WTC11 (cell line): ENCODE results near the gene NAPSA. TPM values are rescaled to one million over a fixed set of nuclear protein-coding genes. Genes with fewer than 3 reads are reported as not detected.

ENCODE experiments used
- ATAC-seq: fragments of 200-7000 bp; cut with Tn5 transposase; 2 replicates; pipeline ENCODE4 v1.10.0; 2021; ENCODE audit warnings: mild to moderate bottlenecking, moderate library complexity
- CTCF ChIA-PET: fragments of 300-600 bp; sonication (Branson Sonifier 250); formaldehyde crosslinking; loops from one replicate; lab custom pipeline; 2021; ENCODE audit warnings: antibody characterized with exemption; lab: Charles Lee
- POLR2A ChIA-PET: fragments of 350-600 bp; sonication (Branson Sonifier 250); formaldehyde crosslinking; loops from one replicate; lab custom pipeline; 2021; ENCODE audit warnings: antibody characterized with exemption; lab: Charles Lee
- DNase-seq: peaks from one replicate; pipeline ENCODE4 v3.0.0; 2021; ENCODE audit warnings: low spot score
- H3K27ac Mint-ChIP-seq: 2 replicates; pipeline ENCODE4 v1.8.0; 2021; ENCODE audit warnings: mixed read lengths
- H3K27me3 Mint-ChIP-seq: 2 replicates; pipeline ENCODE4 v1.8.0; 2021; ENCODE audit warnings: low read depth, mild to moderate bottlenecking, moderate library complexity, mixed read lengths
- H3K36me3 Mint-ChIP-seq: 2 replicates; pipeline ENCODE4 v1.8.0; 2021; ENCODE audit warnings: mixed read lengths
- H3K4me1 Mint-ChIP-seq: 2 replicates; pipeline ENCODE4 v1.8.0; 2022; ENCODE audit warnings: mixed read lengths
- H3K4me3 Mint-ChIP-seq: 2 replicates; pipeline ENCODE4 v1.8.0; 2021; ENCODE audit warnings: mild to moderate bottlenecking, moderate library complexity, mixed read lengths
- H3K9me3 Mint-ChIP-seq: 2 replicates; pipeline ENCODE4 v1.8.0; 2021; ENCODE audit warnings: mixed read lengths
- CREB1 ChIP-seq: sonication (generic); formaldehyde crosslinking; IDR thresholded peaks from 2 replicates; pipeline ENCODE4 v1.8.0; 2023; ENCODE audit warnings: mild to moderate bottlenecking, missing genetic modification reagents
- ETV6 ChIP-seq: sonication (generic); formaldehyde crosslinking; IDR thresholded peaks from 2 replicates; pipeline ENCODE4 v1.8.1; 2022; ENCODE audit warnings: mild to moderate bottlenecking, missing genetic modification reagents
- FOXK1 ChIP-seq: sonication (generic); formaldehyde crosslinking; IDR thresholded peaks from 2 replicates; pipeline ENCODE4 v1.8.0; 2022; ENCODE audit warnings: mild to moderate bottlenecking, moderate library complexity, missing genetic modification reagents
- FOXP1 ChIP-seq: sonication (generic); formaldehyde crosslinking; IDR thresholded peaks from 2 replicates; pipeline ENCODE4 v1.8.0; 2022; ENCODE audit warnings: missing genetic modification reagents, mild to moderate bottlenecking, moderate library complexity, borderline replicate concordance
- HMGA2 ChIP-seq: fragments of 250-450 bp; sonication (Bioruptor Pico); IDR thresholded peaks from 2 replicates; pipeline ENCODE4 v1.4.0; 2021; ENCODE audit warnings: mild to moderate bottlenecking, moderate library complexity
- JAZF1 ChIP-seq: fragments of 250-450 bp; sonication (Bioruptor Pico); IDR thresholded peaks from 2 replicates; pipeline ENCODE4 v1.9.0; 2021; ENCODE audit warnings: moderate library complexity, mild to moderate bottlenecking, inconsistent platforms
- NFATC4 ChIP-seq: fragments of 250-450 bp; sonication (Bioruptor Pico); IDR thresholded peaks from 2 replicates; pipeline ENCODE4 v1.9.0; 2021; ENCODE audit warnings: mild to moderate bottlenecking
- NFE2L1 ChIP-seq: sonication (generic); formaldehyde crosslinking; IDR thresholded peaks from 2 replicates; pipeline ENCODE4 v1.8.1; 2023; ENCODE audit warnings: missing genetic modification reagents
- NR2C2 ChIP-seq: sonication (generic); formaldehyde crosslinking; IDR thresholded peaks from 2 replicates; pipeline ENCODE4 v1.8.0; 2022; ENCODE audit warnings: mild to moderate bottlenecking, missing genetic modification reagents
- NR3C1 ChIP-seq: sonication (generic); formaldehyde crosslinking; conservative IDR thresholded peaks from 2 replicates; pipeline ENCODE4 v1.8.1; 2023; ENCODE audit warnings: low read depth, mild to moderate bottlenecking, missing genetic modification reagents
- PRRX2 ChIP-seq: fragments of 250-450 bp; sonication (Bioruptor Pico); IDR thresholded peaks from 2 replicates; pipeline ENCODE4 v1.8.0; 2021; ENCODE audit warnings: mild to moderate bottlenecking
- SMAD4 ChIP-seq: sonication (generic); formaldehyde crosslinking; IDR thresholded peaks from 2 replicates; pipeline ENCODE4 v1.8.0; 2022; ENCODE audit warnings: mild to moderate bottlenecking, missing genetic modification reagents
- SP1 ChIP-seq: sonication (generic); formaldehyde crosslinking; conservative IDR thresholded peaks from 2 replicates; pipeline ENCODE4 v1.8.1; 2022; ENCODE audit warnings: missing genetic modification reagents
- ZNF121 ChIP-seq: sonication (generic); formaldehyde crosslinking; IDR thresholded peaks from 2 replicates; pipeline ENCODE4 v1.8.0; 2023; ENCODE audit warnings: missing genetic modification reagents
- ZNF317 ChIP-seq: sonication (generic); formaldehyde crosslinking; IDR thresholded peaks from 2 replicates; pipeline ENCODE4 v1.8.1; 2023; ENCODE audit warnings: low read depth, mild to moderate bottlenecking, moderate library complexity, missing genetic modification reagents, borderline replicate concordance
- ZNF416 ChIP-seq: fragments of 250-450 bp; sonication (Bioruptor Pico); IDR thresholded peaks from 2 replicates; pipeline ENCODE4 v1.9.0; 2021; ENCODE audit warnings: mild to moderate bottlenecking, inconsistent platforms
- total RNA-seq: library from RNA; stranded (reverse); gene quantifications from 3 replicates; pipeline ENCODE4 v1.2.3, GENCODE V29; 2021
- TF ChIP-seq, protein P1 (sequence below): sonication (generic); formaldehyde crosslinking; IDR thresholded peaks from 2 replicates; pipeline ENCODE4 v1.8.0; 2023; ENCODE audit warnings: missing genetic modification reagents
- TF ChIP-seq, protein P2 (sequence below): fragments of 250-450 bp; sonication (Bioruptor Pico); conservative IDR thresholded peaks from 2 replicates; pipeline ENCODE4 v1.9.0; 2021; ENCODE audit warnings: mild to moderate bottlenecking
- TF ChIP-seq, protein P3 (sequence below): sonication (generic); formaldehyde crosslinking; IDR thresholded peaks from 2 replicates; pipeline ENCODE4 v1.8.0; 2022; ENCODE audit warnings: mild to moderate bottlenecking, missing genetic modification reagents
- TF ChIP-seq, protein P4 (sequence below): sonication (generic); formaldehyde crosslinking; IDR thresholded peaks from 2 replicates; pipeline ENCODE4 v1.8.1; 2022; ENCODE audit warnings: mild to moderate bottlenecking, moderate library complexity, missing genetic modification reagents
- TF ChIP-seq, protein P5 (sequence below): sonication (generic); formaldehyde crosslinking; IDR thresholded peaks from 2 replicates; pipeline ENCODE4 v1.8.0; 2023; ENCODE audit warnings: missing genetic modification reagents, mild to moderate bottlenecking, borderline replicate concordance

Gene NAPSA
- total RNA-seq, 1 experiment from 2014 or later: 2.7 TPM

DNA sequence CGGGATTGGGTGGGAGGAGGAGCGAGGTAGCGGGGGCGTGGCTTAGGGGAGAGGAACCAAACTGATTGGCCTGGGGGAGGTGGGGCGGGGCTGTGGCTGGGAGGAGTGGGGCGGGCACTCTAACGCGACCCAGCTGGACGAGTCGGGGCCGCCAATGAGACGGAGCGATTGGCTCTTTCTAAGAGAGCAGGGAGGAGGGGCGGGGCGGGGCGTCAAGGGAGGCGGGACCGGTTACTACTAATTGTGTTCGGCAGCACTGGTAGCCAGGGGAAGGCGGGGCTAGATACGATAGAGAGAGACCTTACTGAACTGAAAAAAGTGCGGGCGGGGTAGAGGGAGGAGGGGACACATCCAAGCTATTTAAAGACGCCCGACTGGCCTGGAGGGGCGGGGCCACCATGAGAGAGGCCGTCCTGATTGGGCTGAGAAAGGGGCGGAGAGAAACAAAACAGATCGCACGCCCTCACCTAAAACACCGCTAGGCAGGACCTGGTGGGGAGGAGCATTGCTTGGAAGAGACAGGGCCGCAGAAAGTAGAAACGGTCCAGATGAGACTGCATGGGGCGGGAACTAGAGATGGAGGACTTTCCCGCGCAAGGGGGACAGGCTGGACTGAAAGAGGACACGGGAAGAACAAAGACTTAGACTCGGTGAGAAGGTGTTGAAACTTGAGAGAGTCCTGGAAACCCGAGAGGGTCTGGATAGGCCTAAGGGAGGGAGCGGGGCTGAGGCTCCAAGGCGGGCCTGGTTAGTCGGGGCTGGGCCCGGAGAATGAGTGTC, 36.1 kb downstream of the NAPSA start, which contains the start of gene KCNC3:
KCNC3 (minus strand) TSS at position 232 of the 780 bp plus-strand sequence. CDS start 295 bp downstream, outside the sequence.
- peaks cover 38% of the 10 kb centered on the region for H3K27me3 Mint-ChIP-seq
- H3K9me3 Mint-ChIP-seq: no peaks in the 10 kb centered on the region
- H3K36me3 Mint-ChIP-seq: no peaks in the 10 kb centered on the region
- ATAC-seq (peak; percentile 62), DNase-seq (peak; percentile 100)
- ChIA-PET CTCF (interaction anchor here (0.6 to 3.3 kb wide), 43 partner anchors 13 to 415 kb away, joined by 3 to 58 read pairs (median 5); partner anchors contain the start of genes JOSD2 and MYH14), POLR2A (interaction anchor here (0.6 to 2.1 kb wide), 14 partner anchors 10 to 394 kb away, joined by 3 to 20 read pairs (median 3); partner anchors contain the start of gene MYH14)
- TF ChIP-seq ETV6 (CRISPR knock-in tag) (peak; percentile 46; the same call in 1 of the 2 replicates), NR2C2 (CRISPR knock-in tag) (no peak), FOXK1 (CRISPR knock-in tag) (0 out of 2 replicates have a peak, but pooled peaks have one; percentile 19), NFATC4 (CRISPR knock-in tag) (peak; percentile 55; the same call in 1 of the 2 replicates), FOXP1 (peak; percentile 17; the same call in 1 of the 2 replicates), HMGA2 (no peak), SP1 (CRISPR knock-in tag) (peak; percentile 59), ZNF317 (CRISPR knock-in tag) (no peak), NFE2L1 (CRISPR knock-in tag) (0 out of 2 replicates have a peak, but pooled peaks have one; percentile 8), NR3C1 (CRISPR knock-in tag) (no peak), ZNF121 (peak; percentile 63; the same call in 1 of the 2 replicates), CREB1 (CRISPR knock-in tag) (peak; percentile 22; the same call in 1 of the 2 replicates), PRRX2 (CRISPR knock-in tag) (0 out of 2 replicates have a peak, but pooled peaks have one; percentile 24), JAZF1 (CRISPR knock-in tag) (no peak)
- TF ChIP-seq, protein P1, sequence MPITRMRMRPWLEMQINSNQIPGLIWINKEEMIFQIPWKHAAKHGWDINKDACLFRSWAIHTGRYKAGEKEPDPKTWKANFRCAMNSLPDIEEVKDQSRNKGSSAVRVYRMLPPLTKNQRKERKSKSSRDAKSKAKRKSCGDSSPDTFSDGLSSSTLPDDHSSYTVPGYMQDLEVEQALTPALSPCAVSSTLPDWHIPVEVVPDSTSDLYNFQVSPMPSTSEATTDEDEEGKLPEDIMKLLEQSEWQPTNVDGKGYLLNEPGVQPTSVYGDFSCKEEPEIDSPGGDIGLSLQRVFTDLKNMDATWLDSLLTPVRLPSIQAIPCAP (CRISPR knock-in tag): 0 out of 2 replicates have a peak, but pooled peaks have one; percentile 25
- TF ChIP-seq, protein P2, sequence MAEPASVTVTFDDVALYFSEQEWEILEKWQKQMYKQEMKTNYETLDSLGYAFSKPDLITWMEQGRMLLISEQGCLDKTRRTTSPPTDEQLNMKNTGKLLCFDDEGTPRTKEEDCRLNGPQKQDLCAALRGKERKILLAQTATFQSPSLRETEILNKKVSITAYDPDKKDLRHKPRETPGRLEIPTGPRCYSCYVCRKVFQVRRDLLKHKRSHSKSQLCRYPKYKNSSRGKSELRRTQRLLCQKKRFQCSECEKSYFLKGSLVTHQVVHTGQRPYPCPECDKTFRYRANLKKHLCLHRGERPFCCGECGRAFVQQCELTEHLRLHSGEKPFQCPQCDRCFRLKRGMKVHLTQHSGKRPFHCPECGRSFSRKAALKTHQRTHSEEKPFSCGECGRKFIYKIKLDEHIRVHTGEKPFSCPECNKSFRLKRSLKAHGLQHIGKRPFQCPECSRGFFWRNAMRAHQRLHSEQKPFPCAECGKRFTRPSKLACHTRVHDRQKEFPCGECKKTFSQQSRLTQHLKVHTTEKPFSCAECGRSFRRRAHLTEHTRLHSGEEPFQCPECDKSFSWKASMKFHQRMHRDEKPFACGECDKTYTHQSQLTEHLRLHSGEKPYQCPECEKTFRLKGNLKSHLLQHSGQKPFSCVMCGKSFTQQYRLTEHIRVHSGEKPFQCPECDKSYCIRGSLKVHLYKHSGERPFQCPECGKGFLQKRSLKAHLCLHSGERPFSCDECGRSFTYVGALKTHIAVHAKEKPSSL: no peak
- TF ChIP-seq, protein P3, sequence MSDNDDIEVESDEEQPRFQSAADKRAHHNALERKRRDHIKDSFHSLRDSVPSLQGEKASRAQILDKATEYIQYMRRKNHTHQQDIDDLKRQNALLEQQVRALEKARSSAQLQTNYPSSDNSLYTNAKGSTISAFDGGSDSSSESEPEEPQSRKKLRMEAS (CRISPR knock-in tag): 0 out of 2 replicates have a peak, but pooled peaks have one; percentile 21
- TF ChIP-seq, protein P4, sequence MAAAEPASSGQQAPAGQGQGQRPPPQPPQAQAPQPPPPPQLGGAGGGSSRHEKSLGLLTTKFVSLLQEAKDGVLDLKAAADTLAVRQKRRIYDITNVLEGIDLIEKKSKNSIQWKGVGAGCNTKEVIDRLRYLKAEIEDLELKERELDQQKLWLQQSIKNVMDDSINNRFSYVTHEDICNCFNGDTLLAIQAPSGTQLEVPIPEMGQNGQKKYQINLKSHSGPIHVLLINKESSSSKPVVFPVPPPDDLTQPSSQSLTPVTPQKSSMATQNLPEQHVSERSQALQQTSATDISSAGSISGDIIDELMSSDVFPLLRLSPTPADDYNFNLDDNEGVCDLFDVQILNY: 0 out of 2 replicates have a peak, but pooled peaks have one; percentile 51
- H3K4me1 Mint-ChIP-seq: peaks cover 49% of the 10 kb centered on the region
- peak within 1 kb of the TSS; percentile 85 for H3K4me3 Mint-ChIP-seq
- H3K27ac Mint-ChIP-seq: peak within 1 kb of the TSS; percentile 98

DNA sequence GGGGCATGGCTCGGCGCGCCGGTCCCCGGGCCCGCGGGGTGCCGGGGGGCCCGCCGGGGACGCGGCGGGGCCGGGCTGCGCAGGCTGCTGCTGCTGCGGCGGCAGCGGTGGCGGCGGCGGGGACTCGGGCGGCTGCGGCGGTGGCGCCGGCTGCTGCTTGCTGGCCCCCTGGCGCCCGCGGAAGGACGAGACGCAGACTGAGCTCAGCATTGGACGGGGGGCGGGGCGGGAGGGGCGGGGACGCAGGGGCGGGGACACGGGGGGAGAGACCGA, 36.6 kb downstream of the NAPSA start:
- CTCF ChIA-PET: interaction anchor here (0.6 to 3.3 kb wide), 42 partner anchors 13 to 414 kb away, joined by 3 to 58 read pairs (median 5); partner anchors contain the start of genes JOSD2 and MYH14
- POLR2A ChIA-PET: interaction anchor here (0.6 to 2.1 kb wide), 14 partner anchors 10 to 393 kb away, joined by 3 to 20 read pairs (median 3); partner anchors contain the start of gene MYH14
- Mint-ChIP-seq H3K27ac (no peak overlapping the region), H3K9me3 (no peaks in the 10 kb centered on the region), H3K36me3 (peaks cover under 1% of the 10 kb centered on the region; the same call in 1 of the 2 replicates), H3K4me3 (no peak overlapping the region), H3K27me3 (peaks cover 35% of the 10 kb centered on the region)
- no peak for DNase-seq
- no peak for ATAC-seq
- TF ChIP-seq SMAD4 (CRISPR knock-in tag): no peak
- no peak for TF ChIP-seq ZNF416 (CRISPR knock-in tag)
- TF ChIP-seq, protein P5, sequence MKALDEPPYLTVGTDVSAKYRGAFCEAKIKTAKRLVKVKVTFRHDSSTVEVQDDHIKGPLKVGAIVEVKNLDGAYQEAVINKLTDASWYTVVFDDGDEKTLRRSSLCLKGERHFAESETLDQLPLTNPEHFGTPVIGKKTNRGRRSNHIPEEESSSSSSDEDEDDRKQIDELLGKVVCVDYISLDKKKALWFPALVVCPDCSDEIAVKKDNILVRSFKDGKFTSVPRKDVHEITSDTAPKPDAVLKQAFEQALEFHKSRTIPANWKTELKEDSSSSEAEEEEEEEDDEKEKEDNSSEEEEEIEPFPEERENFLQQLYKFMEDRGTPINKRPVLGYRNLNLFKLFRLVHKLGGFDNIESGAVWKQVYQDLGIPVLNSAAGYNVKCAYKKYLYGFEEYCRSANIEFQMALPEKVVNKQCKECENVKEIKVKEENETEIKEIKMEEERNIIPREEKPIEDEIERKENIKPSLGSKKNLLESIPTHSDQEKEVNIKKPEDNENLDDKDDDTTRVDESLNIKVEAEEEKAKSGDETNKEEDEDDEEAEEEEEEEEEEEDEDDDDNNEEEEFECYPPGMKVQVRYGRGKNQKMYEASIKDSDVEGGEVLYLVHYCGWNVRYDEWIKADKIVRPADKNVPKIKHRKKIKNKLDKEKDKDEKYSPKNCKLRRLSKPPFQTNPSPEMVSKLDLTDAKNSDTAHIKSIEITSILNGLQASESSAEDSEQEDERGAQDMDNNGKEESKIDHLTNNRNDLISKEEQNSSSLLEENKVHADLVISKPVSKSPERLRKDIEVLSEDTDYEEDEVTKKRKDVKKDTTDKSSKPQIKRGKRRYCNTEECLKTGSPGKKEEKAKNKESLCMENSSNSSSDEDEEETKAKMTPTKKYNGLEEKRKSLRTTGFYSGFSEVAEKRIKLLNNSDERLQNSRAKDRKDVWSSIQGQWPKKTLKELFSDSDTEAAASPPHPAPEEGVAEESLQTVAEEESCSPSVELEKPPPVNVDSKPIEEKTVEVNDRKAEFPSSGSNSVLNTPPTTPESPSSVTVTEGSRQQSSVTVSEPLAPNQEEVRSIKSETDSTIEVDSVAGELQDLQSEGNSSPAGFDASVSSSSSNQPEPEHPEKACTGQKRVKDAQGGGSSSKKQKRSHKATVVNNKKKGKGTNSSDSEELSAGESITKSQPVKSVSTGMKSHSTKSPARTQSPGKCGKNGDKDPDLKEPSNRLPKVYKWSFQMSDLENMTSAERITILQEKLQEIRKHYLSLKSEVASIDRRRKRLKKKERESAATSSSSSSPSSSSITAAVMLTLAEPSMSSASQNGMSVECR (CRISPR knock-in tag): no peak
- TF ChIP-seq, all 79 proteins: peak for 0
- H3K4me1 Mint-ChIP-seq: peaks cover 48% of the 10 kb centered on the region
